ENCODE measurements around the gene DNAH9.

The DNAH9 gene

GRCh38 chr17:11668618-11669017, 70.3 kb downstream of the DNAH9 start:
- DNase-seq = no peak

- DNase-seq = no peak
Measured at GRCh38 chr17:11671126-11671525, 72.9 kb downstream of the DNAH9 start.

- no peak for DNase-seq
Measured at GRCh38 chr17:11682646-11683045, 84.4 kb downstream of the DNAH9 start.

- no peak for DNase-seq
Measured at GRCh38 chr17:11690681-11691080, 92.4 kb downstream of the DNAH9 start.

- DNase-seq = no peak
Measured at GRCh38 chr17:11692688-11693087, 94.4 kb downstream of the DNAH9 start.

- no peak for DNase-seq
Measured at GRCh38 chr17:11693284-11693683, 95.0 kb downstream of the DNAH9 start.

- no peak for DNase-seq
Measured at GRCh38 chr17:11700668-11701067, 102.4 kb downstream of the DNAH9 start.

GRCh38 chr17:11701911-11702310, 103.6 kb downstream of the DNAH9 start:
- DNase-seq = no peak

- no peak for DNase-seq
Measured at GRCh38 chr17:11704041-11704440, 105.8 kb downstream of the DNAH9 start.

- no peak for DNase-seq
Measured at GRCh38 chr17:11705111-11705510, 106.8 kb downstream of the DNAH9 start.

- no peak for DNase-seq
Measured at GRCh38 chr17:11707586-11707985, 109.3 kb downstream of the DNAH9 start.

- DNase-seq = no peak
Measured at GRCh38 chr17:11712456-11712855, 114.2 kb downstream of the DNAH9 start.

GRCh38 chr17:11719203-11719602, 120.9 kb downstream of the DNAH9 start:
- no peak for DNase-seq

GRCh38 chr17:11719856-11720255, 121.6 kb downstream of the DNAH9 start:
- no peak for DNase-seq

- DNase-seq = no peak
Measured at GRCh38 chr17:11720816-11721215, 122.5 kb downstream of the DNAH9 start.

- DNase-seq = no peak
Measured at GRCh38 chr17:11730747-11731146, 132.5 kb downstream of the DNAH9 start.

GRCh38 chr17:11736613-11737312, 138.5 kb downstream of the DNAH9 start:
- no peak for DNase-seq

GRCh38 chr17:11737313-11737679, 139.0 kb downstream of the DNAH9 start:
- no peak for DNase-seq

- DNase-seq = no peak
Measured at GRCh38 chr17:11738151-11738550, 139.9 kb downstream of the DNAH9 start.

GRCh38 chr17:11739351-11739750, 141.1 kb downstream of the DNAH9 start:
- no peak for DNase-seq

GRCh38 chr17:11739848-11740247, 141.6 kb downstream of the DNAH9 start:
- no peak for DNase-seq

- DNase-seq = no peak
Measured at GRCh38 chr17:11742886-11743285, 144.6 kb downstream of the DNAH9 start.

- no peak for DNase-seq
Measured at GRCh38 chr17:11744696-11745095, 146.4 kb downstream of the DNAH9 start.

GRCh38 chr17:11747441-11747840, 149.2 kb downstream of the DNAH9 start:
- DNase-seq = no peak

- DNase-seq = no peak
Measured at GRCh38 chr17:11757815-11758214, 159.5 kb downstream of the DNAH9 start.
